Stimulated activated CD8-positive, alpha-beta memory T cell treated with anti-CD3 and anti-CD28 coated beads, Interleukin-2, amount 100 ng/mL, for 1 hour (primary cell): ENCODE results near the gene F2RL3.

Experiments
- DNase-seq, 2 donors: peaks; one replicate each; pipeline ENCODE4 v3.0.0-alpha.2; 2020; ENCODE audit warnings: low read depth in 2 of 2

Gene F2RL3

GRCh38 chr19:16888629-16889365, at the start of gene F2RL3:
TSS of gene F2RL3 (plus strand) at chr19:16888999. CDS start at chr19:16889190, 191 bp downstream.
- no peak for DNase-seq

GRCh38 chr19:16841391-16841926, 47.3 kb upstream of the F2RL3 start:
- no peak for DNase-seq

- no peak for DNase-seq
Measured at GRCh38 chr19:16846901-16847300, 41.9 kb upstream of the F2RL3 start.

DNA sequence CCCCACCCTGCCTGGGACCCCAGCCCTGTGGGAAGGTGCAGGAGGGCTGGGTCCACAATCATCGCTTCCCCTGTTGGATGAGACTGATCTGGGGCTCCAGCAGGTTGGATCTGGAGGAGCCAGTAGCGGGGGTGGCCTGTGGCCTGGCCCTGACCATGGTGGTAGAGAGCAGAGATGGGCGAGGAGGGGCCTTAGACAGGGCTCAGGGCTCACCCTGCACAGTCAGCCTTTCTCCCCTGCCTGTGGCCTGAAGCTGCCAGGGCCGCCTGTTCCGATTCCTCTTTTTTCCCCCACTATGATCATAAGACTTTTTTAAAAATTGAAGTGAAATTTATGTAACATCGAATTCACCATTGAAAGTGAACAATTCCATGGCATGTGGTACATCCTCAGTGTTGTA, 41.4 kb upstream of the F2RL3 start:
- DNase-seq = no peak

DNA sequence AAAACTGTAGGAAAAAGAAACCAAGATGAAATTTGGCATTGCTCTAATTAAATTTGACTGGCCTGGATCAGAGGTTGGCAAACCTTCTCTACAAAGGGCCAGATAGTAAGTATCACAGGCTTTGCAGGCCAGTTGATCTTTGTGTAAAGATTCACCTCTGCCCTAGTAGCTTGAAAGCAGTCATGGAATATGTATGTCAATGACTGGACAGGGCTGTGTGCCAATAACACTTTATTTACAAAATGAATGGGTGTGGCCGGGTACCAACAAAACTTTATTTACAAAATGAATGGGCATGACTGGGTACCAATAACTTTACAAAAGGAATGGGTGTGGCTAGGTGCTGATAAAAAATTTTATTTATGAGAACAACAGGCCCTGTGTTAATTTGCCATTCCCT, 39.6 kb upstream of the F2RL3 start:
- no peak for DNase-seq

GRCh38 chr19:16850133-16850532, 38.7 kb upstream of the F2RL3 start:
- DNase-seq = no peak

DNA sequence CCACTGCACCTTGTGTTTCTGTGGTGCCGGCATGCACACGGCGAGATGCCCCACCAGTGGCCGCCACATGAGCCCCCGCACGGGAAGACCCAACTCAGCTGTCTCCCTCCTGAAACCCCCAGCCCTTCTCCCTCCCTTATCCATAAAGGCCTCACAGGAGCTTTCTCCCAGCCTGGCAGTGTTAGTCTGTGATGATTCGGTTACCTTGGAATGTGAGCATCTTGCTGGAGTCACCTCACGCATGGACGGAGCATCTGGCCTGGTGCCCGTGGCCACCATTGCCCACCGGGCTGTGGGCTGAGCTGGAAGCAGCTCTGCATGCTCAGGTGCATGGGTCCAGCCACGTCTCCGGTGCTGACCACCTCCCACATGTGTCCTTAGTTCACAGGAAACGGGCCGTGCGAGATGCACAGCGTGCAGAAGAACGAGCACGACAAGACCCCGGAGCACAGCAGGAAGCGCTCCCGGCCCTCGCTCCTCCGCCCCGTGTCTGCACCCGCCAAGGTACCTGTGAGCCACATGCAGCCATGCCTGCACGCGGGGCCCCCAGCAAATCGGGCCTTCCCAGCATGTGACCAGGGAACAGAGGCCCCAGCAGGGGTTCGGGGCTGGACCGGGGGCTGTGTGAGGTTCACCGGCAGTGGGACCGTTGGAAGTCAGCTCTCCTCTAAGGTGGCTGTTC, 37.6 kb upstream of the F2RL3 start:
- DNase-seq = no peak

DNA sequence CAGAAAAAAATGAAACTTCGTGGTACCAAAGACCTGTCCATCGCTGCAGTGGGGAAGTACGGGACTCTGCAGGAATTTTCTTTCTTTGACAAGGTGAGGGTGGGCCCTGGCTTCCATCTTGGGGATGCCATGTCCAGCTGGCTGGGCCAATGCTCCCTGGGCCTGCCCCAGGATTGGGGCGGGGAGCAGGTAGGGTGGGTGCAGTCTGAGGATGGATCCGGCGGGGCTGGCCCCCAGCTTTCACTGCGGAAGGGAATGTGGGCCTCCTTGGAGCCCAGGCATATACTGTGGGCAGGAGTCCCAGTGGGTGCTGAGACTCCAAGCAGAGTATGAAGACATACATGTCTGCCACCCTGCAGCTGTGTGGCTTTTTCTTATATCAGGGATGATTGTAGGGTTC, 35.7 kb upstream of the F2RL3 start:
- DNase-seq = no peak

- DNase-seq = no peak
Measured at GRCh38 chr19:16856091-16856490, 32.7 kb upstream of the F2RL3 start.

GRCh38 chr19:16859626-16860025, 29.2 kb upstream of the F2RL3 start:
- no peak for DNase-seq

DNA sequence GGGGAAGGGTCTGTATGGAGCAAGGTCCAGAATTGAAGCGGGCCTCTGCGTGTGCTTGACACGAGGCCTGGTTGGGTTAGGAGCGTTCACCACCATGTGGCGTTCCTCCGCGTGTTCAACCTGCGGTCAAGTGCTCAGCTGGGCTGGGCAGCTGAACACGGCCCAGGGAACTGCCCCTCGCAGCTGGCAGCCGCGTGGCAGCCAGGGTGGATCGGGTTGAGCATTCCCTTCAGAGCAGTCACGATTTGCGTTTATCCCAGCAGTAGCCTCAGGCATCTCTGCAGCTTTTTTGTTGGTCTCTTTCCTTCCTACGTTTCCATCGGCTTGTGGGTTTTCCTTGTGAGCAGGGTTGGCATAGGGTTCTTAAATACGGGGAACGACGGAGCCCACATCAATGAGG, 28.7 kb upstream of the F2RL3 start:
- DNase-seq = no peak

- no peak for DNase-seq
Measured at GRCh38 chr19:16861011-16861410, 27.8 kb upstream of the F2RL3 start.

- no peak for DNase-seq
Measured at GRCh38 chr19:16861834-16862233, 27.0 kb upstream of the F2RL3 start.

GRCh38 chr19:16862826-16863415, 25.9 kb upstream of the F2RL3 start:
- DNase-seq = no peak

GRCh38 chr19:16867211-16867610, 21.6 kb upstream of the F2RL3 start:
- no peak for DNase-seq

DNA sequence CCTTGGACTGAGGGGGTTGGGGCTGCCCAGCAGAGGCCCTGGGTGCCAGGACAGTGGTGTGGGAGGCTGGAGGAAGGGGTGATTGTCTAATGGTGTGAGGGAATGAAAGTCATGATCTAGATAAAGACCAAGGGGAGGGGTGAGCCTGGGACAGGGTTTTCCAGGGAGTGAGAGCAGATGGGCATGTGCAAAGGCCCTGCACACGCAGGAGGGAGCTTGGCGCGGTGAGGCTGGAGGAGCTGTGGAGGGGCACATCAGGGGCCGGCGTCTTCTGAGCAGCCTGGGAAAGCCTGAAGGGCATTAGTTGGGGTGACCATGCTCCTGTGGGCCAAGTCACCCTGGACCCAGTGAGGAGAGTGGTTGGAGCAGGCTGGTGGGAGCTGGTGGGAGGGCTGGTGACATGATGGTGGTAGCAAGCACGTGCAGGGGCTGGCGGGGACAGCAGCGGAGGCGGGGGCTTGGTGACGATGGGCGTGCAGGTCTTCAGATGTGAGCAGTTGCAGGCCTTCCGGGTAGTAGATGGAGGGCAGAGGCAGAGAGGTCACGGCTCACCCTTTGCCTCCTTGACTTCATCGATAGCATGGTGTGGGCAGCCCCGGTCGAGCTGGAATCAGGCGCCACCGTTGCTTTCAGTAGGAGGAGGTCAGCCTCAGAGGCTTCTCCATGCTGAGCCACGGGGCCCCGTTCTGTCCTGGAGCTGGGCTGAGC, 20.2 kb upstream of the F2RL3 start:
- DNase-seq = no peak

GRCh38 chr19:16869331-16869972, 19.3 kb upstream of the F2RL3 start:
- DNase-seq = no peak

DNA sequence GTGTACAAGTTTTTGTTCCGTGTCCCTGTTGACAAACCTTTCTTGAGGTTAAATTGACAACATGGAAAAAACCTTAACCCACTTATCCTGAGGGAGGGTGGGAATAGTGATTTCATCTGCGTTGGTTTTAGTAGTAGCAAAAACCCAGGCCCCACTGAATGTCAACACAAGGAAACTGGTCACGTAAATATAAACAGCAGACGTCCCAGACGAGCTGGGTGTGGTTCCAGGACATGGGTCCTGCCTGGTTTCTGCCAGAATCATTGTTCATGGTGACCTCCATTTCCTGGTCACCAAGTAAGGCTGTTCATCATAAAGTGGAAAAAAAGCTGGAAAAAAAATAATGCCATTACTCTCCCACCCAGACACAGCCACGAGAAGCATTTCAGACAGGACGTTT, 16.9 kb upstream of the F2RL3 start:
- DNase-seq = no peak

GRCh38 chr19:16872728-16873127, 16.1 kb upstream of the F2RL3 start:
- DNase-seq = no peak

GRCh38 chr19:16873594-16873993, 15.2 kb upstream of the F2RL3 start:
- no peak for DNase-seq

GRCh38 chr19:16874250-16874977, 14.4 kb upstream of the F2RL3 start:
- no peak for DNase-seq
